DOHH2 (cell line): ENCODE results near the gene ZNF506.
"Not testable (repeated sequence)": the region's sequence is repeated elsewhere in the genome, so short reads cannot be mapped to it uniquely, and the experiment has no call there.

Experiments
- H3F3A ChIP-seq: fragments of 200-600 bp; sonication (generic), shearing (Covaris generic); 2 replicates; pipeline ENCODE4 v1.6.0; 2016; ENCODE audit warnings: antibody characterized with exemption, mild to moderate bottlenecking; ENCODE audit not compliant: control insufficient read depth, insufficient read depth
- H3K27ac ChIP-seq: fragments of 200-600 bp; sonication (generic); 2 replicates; pipeline ENCODE4 v1.5.1; 2014; ENCODE audit warnings: low read depth, mild to moderate bottlenecking, low read length, moderate library complexity
- H3K27me3 ChIP-seq: fragments of 200-600 bp; sonication (generic); 2 replicates; pipeline ENCODE4 v1.6.1; 2014; ENCODE audit warnings: mild to moderate bottlenecking, low read length, mixed read lengths; ENCODE audit not compliant: control insufficient read depth
- H3K36me3 ChIP-seq: fragments of 200-600 bp; sonication (generic); 2 replicates; pipeline ENCODE4 v1.6.1; 2014; ENCODE audit warnings: mild to moderate bottlenecking, low read length, moderate library complexity, mixed read lengths; ENCODE audit not compliant: control insufficient read depth
- H3K4me1 ChIP-seq: fragments of 200-600 bp; sonication (generic); 2 replicates; pipeline ENCODE4 v1.6.1; 2014; ENCODE audit warnings: mild to moderate bottlenecking, low read length, mixed read lengths; ENCODE audit not compliant: control insufficient read depth
- H3K4me2 ChIP-seq: fragments of 200-600 bp; sonication (generic); 2 replicates; pipeline ENCODE4 v1.6.0; 2014; ENCODE audit warnings: mild to moderate bottlenecking, low read length, moderate library complexity
- H3K4me3 ChIP-seq: fragments of 200-600 bp; sonication (generic); 2 replicates; pipeline ENCODE4 v1.5.1; 2014; ENCODE audit warnings: mild to moderate bottlenecking, low read length, mixed read lengths
- H3K79me2 ChIP-seq: fragments of 200-600 bp; sonication (generic); 2 replicates; pipeline ENCODE4 v1.6.1; 2014; ENCODE audit warnings: mild to moderate bottlenecking, low read length, mixed read lengths; ENCODE audit not compliant: control insufficient read depth
- H3K9me2 ChIP-seq: fragments of 200-600 bp; sonication (generic); replicated peaks from 2 replicates; pipeline ENCODE4 v1.6.1; 2014; ENCODE audit warnings: mild to moderate bottlenecking, low read length, mixed read lengths; ENCODE audit not compliant: control insufficient read depth
- H3K9me3 ChIP-seq: fragments of 200-600 bp; sonication (generic); 2 replicates; pipeline ENCODE4 v1.6.1; 2014; ENCODE audit warnings: antibody characterized with exemption, low read length, mixed read lengths; ENCODE audit not compliant: control insufficient read depth, insufficient read depth
- H4K20me1 ChIP-seq: fragments of 200-600 bp; sonication (generic); 2 replicates; pipeline ENCODE4 v1.6.0; 2014; ENCODE audit warnings: low read depth, mild to moderate bottlenecking, antibody characterized with exemption, low read length, moderate library complexity; ENCODE audit not compliant: control insufficient read depth, insufficient read depth
- EZH2phosphoT487 ChIP-seq: fragments of 200-600 bp; sonication (generic); IDR thresholded peaks from 2 replicates; pipeline ENCODE4 v1.6.1; 2017; ENCODE audit warnings: borderline replicate concordance, mild to moderate bottlenecking, antibody characterized with exemption, low read length, moderate library complexity, mixed read lengths
- TF ChIP-seq, protein P1 (sequence below): fragments of 200-600 bp; sonication (generic); IDR thresholded peaks from one replicate; pipeline ENCODE4 v1.5.1; 2014; ENCODE audit warnings: antibody characterized with exemption, mild to moderate bottlenecking, low read depth, low read length; ENCODE audit not compliant: poor library complexity, severe bottlenecking

The ZNF506 gene

DNA sequence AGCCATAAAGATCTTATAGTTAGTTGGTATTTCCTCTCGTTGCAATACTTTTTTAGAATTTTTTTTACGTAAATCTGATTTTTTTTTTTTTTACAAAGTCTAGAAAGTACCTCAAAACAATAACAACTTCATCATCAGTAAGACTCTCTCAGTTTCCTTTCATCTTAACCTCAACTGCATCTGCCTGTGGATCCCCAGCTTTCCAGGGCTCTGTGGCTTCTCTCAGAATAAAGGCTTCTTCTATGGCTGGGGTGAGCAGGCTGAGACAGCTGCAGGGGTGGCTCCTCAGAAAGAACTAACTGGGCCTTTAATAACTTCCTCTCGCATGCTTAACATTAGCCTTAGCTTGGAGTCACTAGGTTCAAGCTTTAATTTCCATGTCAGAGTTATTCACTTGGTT, 4.2 kb downstream of the ZNF506 start:
- Histone ChIP-seq H3K9me2 (no peaks in the 10 kb centered on the region), H3K4me3 (no peak overlapping the region), H3K79me2 (peaks cover 83% of the 10 kb centered on the region)

DNA sequence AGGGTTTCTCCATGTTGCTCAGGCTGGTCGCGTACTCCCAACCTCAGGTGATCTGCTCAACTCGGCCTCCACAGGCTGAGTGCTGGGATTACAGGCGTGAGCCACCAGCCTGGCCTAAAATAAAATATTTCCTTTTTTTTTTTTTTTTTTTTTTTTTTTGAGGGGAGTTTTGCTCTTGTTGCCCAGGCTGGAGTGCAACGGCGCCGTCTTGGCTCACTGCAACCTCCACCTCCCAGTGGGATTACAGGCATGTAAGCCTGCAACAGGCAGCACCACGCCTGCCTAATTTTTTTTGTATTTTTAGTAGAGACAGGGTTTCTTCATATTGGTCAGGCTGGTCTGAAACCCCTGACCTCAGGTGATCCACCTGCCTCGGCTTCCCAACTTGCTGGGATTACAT, 4.9 kb downstream of the ZNF506 start:
- Histone ChIP-seq H3K79me2 (peaks cover 90% of the 10 kb centered on the region), H3K4me3 (no peak overlapping the region), H4K20me1 (no peaks in the 10 kb centered on the region), H3K9me3 (peaks cover 35% of the 10 kb centered on the region), H3K27ac (no peak overlapping the region), H3K27me3 (no peaks in the 10 kb centered on the region), H3K9me2 (no peaks in the 10 kb centered on the region), H3F3A (no peaks in the 10 kb centered on the region), H3K4me1 (peaks cover 16% of the 10 kb centered on the region), H3K36me3 (peaks cover 66% of the 10 kb centered on the region), H3K4me2 (no peak overlapping the region)
- TF ChIP-seq EZH2phosphoT487 = no peak
- TF ChIP-seq, protein P1, sequence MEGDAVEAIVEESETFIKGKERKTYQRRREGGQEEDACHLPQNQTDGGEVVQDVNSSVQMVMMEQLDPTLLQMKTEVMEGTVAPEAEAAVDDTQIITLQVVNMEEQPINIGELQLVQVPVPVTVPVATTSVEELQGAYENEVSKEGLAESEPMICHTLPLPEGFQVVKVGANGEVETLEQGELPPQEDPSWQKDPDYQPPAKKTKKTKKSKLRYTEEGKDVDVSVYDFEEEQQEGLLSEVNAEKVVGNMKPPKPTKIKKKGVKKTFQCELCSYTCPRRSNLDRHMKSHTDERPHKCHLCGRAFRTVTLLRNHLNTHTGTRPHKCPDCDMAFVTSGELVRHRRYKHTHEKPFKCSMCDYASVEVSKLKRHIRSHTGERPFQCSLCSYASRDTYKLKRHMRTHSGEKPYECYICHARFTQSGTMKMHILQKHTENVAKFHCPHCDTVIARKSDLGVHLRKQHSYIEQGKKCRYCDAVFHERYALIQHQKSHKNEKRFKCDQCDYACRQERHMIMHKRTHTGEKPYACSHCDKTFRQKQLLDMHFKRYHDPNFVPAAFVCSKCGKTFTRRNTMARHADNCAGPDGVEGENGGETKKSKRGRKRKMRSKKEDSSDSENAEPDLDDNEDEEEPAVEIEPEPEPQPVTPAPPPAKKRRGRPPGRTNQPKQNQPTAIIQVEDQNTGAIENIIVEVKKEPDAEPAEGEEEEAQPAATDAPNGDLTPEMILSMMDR = no peak

More for the DNA sequence above, 4.2 kb downstream of the ZNF506 start:
- Histone ChIP-seq H3F3A (no peaks in the 10 kb centered on the region), H3K4me1 (peaks cover 19% of the 10 kb centered on the region), H3K27ac (no peak overlapping the region), H3K36me3 (peaks cover 59% of the 10 kb centered on the region), H3K4me2 (no peak overlapping the region), H3K9me3 (peaks cover 35% of the 10 kb centered on the region), H4K20me1 (no peaks in the 10 kb centered on the region), H3K27me3 (no peaks in the 10 kb centered on the region)
- no peak for TF ChIP-seq EZH2phosphoT487
- TF ChIP-seq, protein P1 = no peak

DNA sequence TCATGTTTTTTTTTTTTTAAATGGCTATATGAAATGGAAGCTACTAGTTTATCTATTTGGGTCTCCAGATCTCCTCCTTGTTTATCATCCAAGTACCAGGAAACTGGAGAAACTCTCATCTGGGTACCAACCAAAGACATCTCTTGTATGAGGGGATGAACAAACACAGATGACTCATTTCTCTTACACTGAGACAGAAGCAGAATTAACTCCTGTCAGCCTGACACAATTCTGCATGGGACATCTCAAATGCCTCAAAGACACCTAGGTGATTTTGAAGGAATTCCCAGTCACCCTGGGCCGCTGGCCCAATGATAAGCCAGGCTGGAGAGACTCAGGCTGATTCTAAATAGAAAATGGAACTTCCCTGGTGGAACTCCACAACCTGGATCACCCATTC, 9.6 kb downstream of the ZNF506 start:
- Histone ChIP-seq H3K79me2 (peaks cover 83% of the 10 kb centered on the region), H3K9me3 (peaks cover 14% of the 10 kb centered on the region), H3K36me3 (peaks cover 54% of the 10 kb centered on the region)
- not testable (repeated sequence) for H4K20me1 ChIP-seq, H3F3A ChIP-seq, H3K9me2 ChIP-seq, H3K4me2 ChIP-seq, H3K4me1 ChIP-seq, H3K4me3 ChIP-seq, H3K27ac ChIP-seq, H3K27me3 ChIP-seq

DNA sequence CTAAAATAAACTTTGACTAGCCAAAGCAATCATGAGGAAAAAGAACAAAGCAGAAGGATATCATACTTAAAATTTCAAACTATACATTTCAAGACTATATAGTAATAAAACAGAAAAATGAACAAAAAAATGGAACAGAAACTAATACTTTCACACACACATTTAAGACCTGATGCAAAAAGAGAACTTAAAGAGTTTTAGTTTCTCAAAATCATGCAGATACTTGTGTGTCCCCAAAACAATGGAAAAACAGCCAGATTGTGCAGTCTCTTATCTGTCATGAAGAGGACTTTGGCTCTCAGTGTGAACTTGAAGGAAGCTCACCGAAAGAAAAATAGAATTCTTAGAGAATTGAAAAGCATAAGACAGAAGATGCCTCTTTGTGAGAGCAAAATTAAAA, 16.1 kb downstream of the ZNF506 start:
- Histone ChIP-seq H4K20me1 (no peaks in the 10 kb centered on the region), H3K27me3 (no peaks in the 10 kb centered on the region), H3K9me2 (no peaks in the 10 kb centered on the region), H3K4me3 (no peak overlapping the region), H3K4me1 (no peaks in the 10 kb centered on the region), H3K79me2 (peaks cover 51% of the 10 kb centered on the region), H3K36me3 (peaks cover 68% of the 10 kb centered on the region), H3K9me3 (peaks cover 15% of the 10 kb centered on the region), H3F3A (peaks cover 6% of the 10 kb centered on the region), H3K4me2 (no peak overlapping the region), H3K27ac (no peak overlapping the region)
- TF ChIP-seq, protein P1 = no peak
- no peak for TF ChIP-seq EZH2phosphoT487
